Osteoblast (primary cell): ENCODE measurements around the gene LTA. TPM values are rescaled to one million over a fixed set of nuclear protein-coding genes. Genes with fewer than 3 reads are reported as not detected.
A peak's percentile ranks its signal among the peaks of the same experiment; 100 is the strongest.

ENCODE experiments used
- DNase-seq: peaks from one replicate; pipeline ENCODE4 v3.0.0; 2011; ENCODE audit warnings: low spot score, mixed read lengths; ENCODE audit not compliant: insufficient read length; ENCODE audit errors: missing footprints
- H2AFZ ChIP-seq: 2 replicates; pipeline ENCODE4 v1.6.0; 2011; ENCODE audit warnings: mild to moderate bottlenecking, low read length
- H3K27ac ChIP-seq: 2 replicates; pipeline ENCODE4 v1.5.1; 2011; ENCODE audit warnings: mild to moderate bottlenecking, low read depth, low read length, moderate library complexity
- H3K27me3 ChIP-seq: 2 replicates; pipeline ENCODE4 v1.6.0; 2012; ENCODE audit warnings: mild to moderate bottlenecking, control low read depth, inconsistent platforms, low read length, moderate library complexity; ENCODE audit not compliant: insufficient read depth
- H3K36me3 ChIP-seq: 2 replicates; pipeline ENCODE4 v1.5.1; 2011; ENCODE audit warnings: mild to moderate bottlenecking, low read length, control low read depth, moderate library complexity; ENCODE audit not compliant: insufficient read depth
- H3K4me1 ChIP-seq: 2 replicates; pipeline ENCODE4 v1.5.1; 2011; ENCODE audit warnings: mild to moderate bottlenecking, low read length, control low read depth, moderate library complexity; ENCODE audit not compliant: insufficient read depth
- H3K4me2 ChIP-seq: 2 replicates; pipeline ENCODE4 v1.6.0; 2011; ENCODE audit warnings: mild to moderate bottlenecking, low read length; ENCODE audit not compliant: insufficient read depth
- H3K4me3 ChIP-seq: fragments of 200-600 bp; sonication (generic); 3 replicates; pipeline ENCODE4 v1.5.1; 2012; ENCODE audit warnings: mild to moderate bottlenecking, low read length, inconsistent platforms; ENCODE audit not compliant: insufficient read depth
- H3K79me2 ChIP-seq: 2 replicates; pipeline ENCODE4 v1.6.0; 2012; ENCODE audit warnings: mild to moderate bottlenecking, low read length, control low read depth, inconsistent platforms; ENCODE audit not compliant: insufficient read depth
- H3K9me3 ChIP-seq: 2 replicates; pipeline ENCODE4 v1.5.1; 2011; ENCODE audit warnings: low read depth, low read length, control low read depth
- H4K20me1 ChIP-seq: 2 replicates; pipeline ENCODE4 v1.6.0; 2012; ENCODE audit warnings: mild to moderate bottlenecking, low read length, control low read depth; ENCODE audit not compliant: insufficient read depth
- CTCF ChIP-seq: IDR thresholded peaks from 2 replicates; pipeline ENCODE4 v1.5.1; 2011; ENCODE audit warnings: mild to moderate bottlenecking, low read depth, low read length, moderate library complexity; ENCODE audit errors: extremely low read depth
- total RNA-seq: library from RNA; depleted of rRNA; stranded (reverse); fragments of >200 nt; gene quantifications from 2 replicates; pipeline ENCODE4 v1.2.3, GENCODE V29; 2012

Gene LTA
- total RNA-seq, 1 donor, result not detected

- peak overlapping the region; percentile 89 for H3K4me2 ChIP-seq
- no peaks in the 10 kb centered on the region for H3K27me3 ChIP-seq
- no peaks in the 10 kb centered on the region for H3K9me3 ChIP-seq
- TF ChIP-seq CTCF, result no peak
- H3K36me3 ChIP-seq, result peaks cover 27% of the 10 kb centered on the region
- peaks cover 43% of the 10 kb centered on the region for H3K79me2 ChIP-seq
- H3K4me3 ChIP-seq, result peak overlapping the region; percentile 99
- peaks cover 18% of the 10 kb centered on the region for H3K4me1 ChIP-seq
- H4K20me1 ChIP-seq, result peaks cover 34% of the 10 kb centered on the region
- DNase-seq, result peak; percentile 98
- H2AFZ ChIP-seq, result peak overlapping the region; percentile 96
- H3K27ac ChIP-seq, result peak overlapping the region; percentile 99
Observed at GRCh38 chr6:31619805-31620585, 47.9 kb downstream of the LTA start.

DNA sequence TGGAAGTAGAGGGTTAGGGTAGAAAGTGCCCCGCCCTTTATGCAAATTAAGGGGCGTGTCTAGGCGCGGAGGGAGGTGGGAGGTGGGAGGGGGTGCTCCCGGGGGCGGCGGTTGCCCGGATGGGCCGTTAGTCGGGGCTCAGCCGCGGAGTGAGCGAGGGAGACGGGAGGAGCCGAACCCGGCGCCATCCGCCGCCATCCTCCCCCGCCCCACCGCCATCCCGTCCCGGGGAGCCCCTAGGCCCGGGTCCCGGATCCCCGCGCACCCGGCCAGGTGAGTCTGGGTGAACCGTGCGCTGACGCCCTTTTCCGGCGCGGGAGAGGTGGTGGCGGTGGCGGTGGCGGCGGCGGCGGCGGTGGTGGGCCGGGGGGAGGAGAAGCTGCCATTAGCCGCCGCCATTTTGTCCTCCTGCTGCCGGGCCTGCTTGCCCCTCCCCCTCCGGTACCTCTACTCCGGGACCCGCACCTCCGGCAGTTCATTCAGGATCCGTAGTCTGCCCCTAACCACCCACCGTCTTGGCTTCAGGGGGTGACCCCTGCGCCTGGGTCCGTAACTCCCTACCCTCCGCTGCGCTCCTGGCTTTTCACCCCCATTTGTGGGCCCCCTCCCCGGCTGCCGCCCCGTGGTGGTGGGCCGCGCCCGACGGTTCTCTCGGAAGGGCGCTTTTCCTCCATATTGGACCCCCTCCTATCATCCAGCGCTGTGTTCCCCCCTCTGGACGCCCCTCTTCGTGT, 48.7 kb downstream of the LTA start, which contains the start of gene PRRC2A:
PRRC2A (plus strand) TSS at position 130 of the 734 bp plus-strand sequence. CDS start 2,075 bp downstream, outside the sequence.
- peak; percentile 98 for DNase-seq
- Histone ChIP-seq H3K79me2 (peaks cover 51% of the 10 kb centered on the region), H3K4me1 (peaks cover 18% of the 10 kb centered on the region), H3K4me3 (peak within 1 kb of the TSS; percentile 99), H3K36me3 (peaks cover 35% of the 10 kb centered on the region), H3K4me2 (peak within 1 kb of the TSS; percentile 95), H3K27ac (peak within 1 kb of the TSS; percentile 99), H3K9me3 (no peaks in the 10 kb centered on the region), H2AFZ (peak within 1 kb of the TSS; percentile 96), H3K27me3 (no peaks in the 10 kb centered on the region), H4K20me1 (peaks cover 41% of the 10 kb centered on the region)
- no peak for TF ChIP-seq CTCF

DNA sequence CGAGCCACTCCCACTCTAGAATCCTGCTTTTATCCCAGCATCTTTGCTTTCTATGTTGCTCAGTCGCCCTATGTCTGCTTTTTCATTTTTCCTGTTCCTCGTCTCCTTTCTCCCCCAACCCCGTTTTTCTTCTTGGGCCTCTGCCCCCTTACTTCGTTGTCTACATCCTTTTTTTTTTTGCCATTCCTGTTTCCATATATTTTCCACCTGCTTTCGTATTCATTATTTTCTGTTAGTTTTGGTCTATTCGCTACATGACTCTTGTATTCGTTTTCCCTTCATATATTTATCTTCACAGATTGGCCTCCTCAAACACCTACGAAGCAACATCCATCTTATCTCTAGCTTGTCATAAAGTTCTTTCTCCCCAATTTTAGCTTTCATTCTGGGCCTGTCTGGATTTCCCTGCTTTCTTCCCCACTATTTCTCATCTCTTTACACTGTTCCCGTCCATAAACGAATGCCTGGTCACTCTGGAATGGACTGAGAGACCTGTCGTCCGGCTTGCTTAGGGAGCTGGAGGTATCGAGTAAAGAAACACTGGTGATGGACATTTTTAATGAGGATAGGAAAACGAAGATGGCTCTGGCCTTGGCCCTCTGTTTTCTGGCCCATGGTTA, 49.3 kb downstream of the LTA start:
- H2AFZ ChIP-seq, result peak overlapping the region; percentile 70
- H3K27me3 ChIP-seq, result no peaks in the 10 kb centered on the region
- H4K20me1 ChIP-seq, result peaks cover 43% of the 10 kb centered on the region
- TF ChIP-seq CTCF, result no peak
- H3K36me3 ChIP-seq, result peaks cover 41% of the 10 kb centered on the region
- H3K4me2 ChIP-seq, result peak overlapping the region; percentile 95
- peaks cover 18% of the 10 kb centered on the region for H3K4me1 ChIP-seq
- DNase-seq, result peak; percentile 34
- peak overlapping the region; percentile 91 for H3K27ac ChIP-seq
- H3K9me3 ChIP-seq, result no peaks in the 10 kb centered on the region
- peaks cover 57% of the 10 kb centered on the region for H3K79me2 ChIP-seq
- H3K4me3 ChIP-seq, result peak overlapping the region; percentile 99
